Effector memory CD4-positive, alpha-beta T cell (primary cell): ENCODE results near the gene AP3S2.
A peak's percentile ranks its signal among the peaks of the same experiment; 100 is the strongest.
"Not testable (repeated sequence)": the region's sequence is repeated elsewhere in the genome, so short reads cannot be mapped to it uniquely, and the experiment has no call there.

ENCODE experiments used
- DNase-seq, 3 donors: peaks; one replicate each; pipeline ENCODE4 v3.0.0-alpha.2; 2020
- H3K27ac ChIP-seq: 2 replicates; pipeline ENCODE4 v1.7.0; 2013; ENCODE audit warnings: mild to moderate bottlenecking, low read length, moderate library complexity; ENCODE audit not compliant: insufficient read depth, poor library complexity, severe bottlenecking
- H3K27me3 ChIP-seq: replicated peaks from 2 replicates; pipeline ENCODE4 v1.7.0; 2013; ENCODE audit warnings: mild to moderate bottlenecking, low read length; ENCODE audit not compliant: insufficient read depth, control insufficient read depth, poor library complexity, severe bottlenecking
- H3K36me3 ChIP-seq: 2 replicates; pipeline ENCODE4 v1.7.0; 2013; ENCODE audit warnings: mild to moderate bottlenecking, low read length, moderate library complexity; ENCODE audit not compliant: control insufficient read depth, insufficient read depth
- H3K4me1 ChIP-seq: 2 replicates; pipeline ENCODE4 v1.7.0; 2013; ENCODE audit warnings: low read length, mild to moderate bottlenecking; ENCODE audit not compliant: control insufficient read depth, insufficient read depth, poor library complexity, severe bottlenecking
- H3K4me3 ChIP-seq: 2 replicates; pipeline ENCODE4 v1.7.0; 2013; ENCODE audit warnings: low read length, low read depth, mild to moderate bottlenecking; ENCODE audit not compliant: insufficient read depth, poor library complexity, severe bottlenecking
- H3K9me3 ChIP-seq: 2 replicates; pipeline ENCODE4 v1.7.0; 2013; ENCODE audit warnings: mild to moderate bottlenecking, low read length, moderate library complexity; ENCODE audit not compliant: control insufficient read depth
- total RNA-seq, 3 donors: gene quantifications; one replicate each; lab custom pipeline; 2026; lab: John Stamatoyannopoulos, UW

The AP3S2 gene
- total RNA-seq, result 10.5 to 13.1 (median 12.3) reads per million in 3 donors

GRCh38 chr15:89893696-89894447, at the start of gene AP3S2:
Gene AP3S2, minus strand, starts transcription at chr15:89893994. Its CDS starts 45 bp downstream, at chr15:89893949.
- Histone ChIP-seq H3K27ac (peak within 1 kb of the TSS; percentile 76), H3K36me3 (no peaks in the 10 kb centered on the region)

GRCh38 chr15:89939910-89940309, 46.1 kb upstream of the AP3S2 start:
- no peak overlapping the region for H3K27ac ChIP-seq
- H3K9me3 ChIP-seq, result no peaks in the 10 kb centered on the region
- no peaks in the 10 kb centered on the region for H3K27me3 ChIP-seq
- H3K4me3 ChIP-seq, result no peak overlapping the region
- no peaks in the 10 kb centered on the region for H3K36me3 ChIP-seq
- no peak for DNase-seq
- H3K4me1 ChIP-seq, result peaks cover 9% of the 10 kb centered on the region

More at GRCh38 chr15:89893696-89894447, at the start of gene AP3S2:
- Histone ChIP-seq H3K4me1 (peaks cover 5% of the 10 kb centered on the region), H3K4me3 (peak within 1 kb of the TSS; percentile 73), H3K27me3 (no peaks in the 10 kb centered on the region), H3K9me3 (no peaks in the 10 kb centered on the region)
- peak; percentile 73 to 80 (median 74) for DNase-seq

- H3K9me3 ChIP-seq, H3K4me1 ChIP-seq, H3K27me3 ChIP-seq, DNase-seq, H3K36me3 ChIP-seq, H3K27ac ChIP-seq, H3K4me3 ChIP-seq: not testable (repeated sequence)
Measured at GRCh38 chr15:89939377-89939776, 45.6 kb upstream of the AP3S2 start.

DNA sequence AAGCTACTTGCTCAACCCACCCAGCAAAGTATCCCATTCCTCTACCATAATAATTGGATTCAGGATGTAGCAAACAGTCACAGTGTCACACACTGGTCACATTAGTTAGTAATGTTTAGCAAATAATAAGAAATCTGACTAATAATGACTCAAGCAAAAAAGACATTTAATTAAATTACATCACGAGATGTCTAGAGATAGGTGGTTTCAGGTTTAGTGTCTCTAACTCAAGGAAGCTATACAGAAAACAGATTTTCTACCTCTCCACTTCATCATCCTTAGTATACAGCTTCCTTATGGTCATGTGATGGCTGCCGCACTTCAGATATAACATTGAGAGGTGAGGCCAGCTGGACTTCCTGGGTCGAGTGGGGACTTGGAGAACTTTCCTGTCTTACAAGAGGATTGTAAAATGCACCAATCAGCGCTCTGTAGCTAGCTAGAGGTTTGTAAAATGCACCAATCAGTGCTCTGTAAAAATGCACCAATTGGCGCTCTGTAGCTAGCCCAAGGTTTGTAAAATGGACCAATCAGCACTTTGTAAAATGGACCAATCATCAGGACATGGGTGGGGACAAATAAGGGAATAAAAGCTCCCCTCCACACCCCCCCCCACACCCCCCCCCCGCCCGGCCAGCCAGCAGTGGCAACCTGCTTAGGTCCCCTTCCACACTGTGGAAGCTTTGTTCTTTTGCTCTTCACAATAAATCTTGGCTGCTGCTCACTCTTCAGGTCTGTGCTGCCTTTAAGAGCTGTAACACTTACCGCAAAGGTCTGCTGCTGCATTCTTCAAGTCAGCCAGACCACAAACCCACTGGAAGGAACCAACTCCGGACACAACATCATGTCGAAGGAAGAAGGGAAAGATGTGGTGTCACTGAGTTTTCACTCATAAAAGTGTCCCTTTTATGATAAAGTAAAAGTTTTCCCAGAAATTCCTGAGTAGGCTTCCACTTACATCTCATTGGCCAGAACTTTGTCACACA, 43.9 kb upstream of the AP3S2 start:
- no peak overlapping the region for H3K4me3 ChIP-seq
- H3K4me1 ChIP-seq, result peaks cover 9% of the 10 kb centered on the region
- H3K9me3 ChIP-seq, result no peaks in the 10 kb centered on the region
- no peaks in the 10 kb centered on the region for H3K27me3 ChIP-seq
- no peaks in the 10 kb centered on the region for H3K36me3 ChIP-seq
- H3K27ac ChIP-seq, result no peak overlapping the region
- no peak for DNase-seq

GRCh38 chr15:89936786-89937265, 43.0 kb upstream of the AP3S2 start:
- Histone ChIP-seq H3K36me3 (no peaks in the 10 kb centered on the region), H3K4me3 (no peak overlapping the region), H3K9me3 (no peaks in the 10 kb centered on the region), H3K4me1 (peaks cover 9% of the 10 kb centered on the region), H3K27me3 (no peaks in the 10 kb centered on the region), H3K27ac (no peak overlapping the region)
- no peak for DNase-seq

DNA sequence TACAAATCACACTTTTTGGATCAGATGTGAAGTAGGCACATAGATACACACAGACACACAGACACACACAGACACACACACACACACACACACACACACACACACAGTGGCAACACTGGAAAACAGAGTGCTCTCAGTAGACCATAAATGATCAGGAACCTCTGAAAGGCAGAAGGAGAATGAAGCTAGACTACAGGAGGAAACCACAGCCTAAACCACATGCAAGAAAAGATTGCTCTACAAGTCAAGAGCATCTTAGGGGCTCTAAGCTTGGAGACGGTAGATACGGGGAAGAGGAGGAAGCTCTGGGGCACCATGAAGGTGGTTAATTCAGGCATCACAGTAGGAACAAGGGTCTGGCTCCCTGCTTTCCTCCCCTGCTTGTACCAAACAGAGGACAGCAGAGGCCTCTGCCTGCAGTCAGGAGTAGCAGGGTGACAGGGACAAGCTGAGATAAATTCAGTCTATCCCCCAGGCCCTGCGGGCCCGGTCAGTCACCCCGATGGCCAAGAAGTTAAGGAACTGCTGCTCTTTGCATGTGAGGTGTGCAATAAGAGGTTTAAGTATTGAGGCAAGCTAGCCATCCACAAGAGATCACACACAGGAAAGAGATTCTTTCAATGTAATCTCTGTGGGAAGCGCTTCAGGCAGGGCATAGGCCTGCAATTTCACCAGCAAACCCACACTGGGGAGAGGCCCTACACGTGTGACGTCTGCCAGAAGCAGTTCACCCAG, 42.4 kb upstream of the AP3S2 start:
- Histone ChIP-seq H3K36me3 (no peaks in the 10 kb centered on the region), H3K27ac (no peak overlapping the region), H3K9me3 (no peaks in the 10 kb centered on the region), H3K4me1 (peaks cover 9% of the 10 kb centered on the region), H3K4me3 (no peak overlapping the region), H3K27me3 (no peaks in the 10 kb centered on the region)
- DNase-seq, result no peak

DNA sequence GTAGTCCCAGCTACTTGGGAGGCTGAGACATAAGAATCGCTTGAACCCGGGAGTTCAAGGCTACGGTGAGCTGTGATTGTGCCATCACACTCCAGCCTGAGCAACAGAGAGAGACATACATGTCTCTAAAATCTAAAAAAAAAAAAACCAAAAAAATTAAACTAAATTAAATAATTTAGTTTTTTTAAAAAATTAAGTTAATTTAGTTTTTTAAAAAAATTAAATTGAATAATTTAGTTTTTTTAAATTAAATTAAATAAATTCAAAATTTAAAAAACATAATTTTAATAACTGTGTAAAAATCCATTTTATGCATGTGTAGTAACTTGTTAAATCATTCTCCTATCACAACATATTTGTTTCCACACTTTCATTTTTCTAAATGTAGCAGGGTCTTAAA, 39.1 kb upstream of the AP3S2 start:
- Histone ChIP-seq H3K27ac (no peak overlapping the region), H3K36me3 (no peaks in the 10 kb centered on the region)
- no peak for DNase-seq

DNA sequence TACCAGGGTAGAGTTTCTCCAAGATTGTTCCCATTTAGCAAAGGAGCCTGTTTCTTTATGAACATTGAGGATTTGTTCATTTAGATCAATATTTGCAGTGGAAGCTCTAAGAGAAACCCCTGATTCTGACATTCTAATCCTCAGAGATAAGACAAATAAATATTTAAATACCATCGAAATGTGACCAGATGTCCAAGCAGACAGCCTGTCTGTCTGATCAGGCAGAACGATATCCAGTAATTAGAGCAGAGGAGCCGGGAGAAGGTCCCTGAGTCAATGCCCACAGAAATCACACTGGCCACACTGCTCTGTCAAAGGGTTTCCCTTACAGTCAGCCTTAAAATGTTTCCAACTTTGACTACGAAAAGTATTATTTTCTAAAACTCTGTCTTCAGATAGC, 34.6 kb upstream of the AP3S2 start:
- no peaks in the 10 kb centered on the region for H3K27me3 ChIP-seq
- H3K4me3 ChIP-seq, result no peak overlapping the region
- no peaks in the 10 kb centered on the region for H3K4me1 ChIP-seq
- no peak overlapping the region for H3K27ac ChIP-seq
- H3K9me3 ChIP-seq, result no peaks in the 10 kb centered on the region
- no peak for DNase-seq
- H3K36me3 ChIP-seq, result no peaks in the 10 kb centered on the region

More for the DNA sequence above, 39.1 kb upstream of the AP3S2 start:
- Histone ChIP-seq H3K4me3 (no peak overlapping the region), H3K4me1 (peaks cover 9% of the 10 kb centered on the region), H3K9me3 (no peaks in the 10 kb centered on the region), H3K27me3 (no peaks in the 10 kb centered on the region)

DNA sequence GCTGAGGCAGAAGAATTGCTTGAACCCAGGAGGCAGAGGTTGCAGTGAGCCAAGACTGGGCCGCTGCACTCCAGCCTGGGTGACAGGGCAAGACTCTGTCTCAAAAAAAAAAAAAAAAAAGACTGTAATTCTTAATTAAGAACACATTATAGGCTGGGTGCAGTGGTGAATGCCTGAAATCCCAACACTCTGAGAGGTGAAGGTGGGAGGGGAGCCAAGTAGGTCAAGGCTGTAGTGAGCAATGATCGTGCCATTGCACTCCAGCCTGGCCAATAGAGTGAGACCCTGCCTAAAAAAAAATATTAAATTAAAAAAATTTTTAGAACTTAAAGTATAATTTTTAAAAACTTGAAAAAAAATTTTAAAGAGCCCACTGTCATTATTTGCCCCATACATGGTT, 32.4 kb upstream of the AP3S2 start:
- H3K4me1 ChIP-seq, result no peaks in the 10 kb centered on the region
- no peaks in the 10 kb centered on the region for H3K9me3 ChIP-seq
- H3K27ac ChIP-seq, result no peak overlapping the region
- no peak overlapping the region for H3K4me3 ChIP-seq
- no peaks in the 10 kb centered on the region for H3K36me3 ChIP-seq
- DNase-seq, result no peak
- H3K27me3 ChIP-seq, result no peaks in the 10 kb centered on the region
